Smooth muscle cell (in vitro differentiated cells): Measurements from ENCODE around the gene AJAP1. TPM values are rescaled to one million over a fixed set of nuclear protein-coding genes. Genes with fewer than 3 reads are reported as not detected.

Source experiments
- DNase-seq: peaks from one replicate; lab custom pipeline; 2025; ENCODE audit not compliant: unreplicated experiment; lab: John Stamatoyannopoulos, UW
- H2AFZ ChIP-seq: fragments of 200-600 bp; sonication (generic); 2 replicates; pipeline ENCODE4 v1.6.0; 2016; ENCODE audit warnings: antibody characterized with exemption, low read depth, mild to moderate bottlenecking
- H3F3A ChIP-seq: fragments of 200-600 bp; sonication (generic); 2 replicates; pipeline ENCODE4 v1.6.0; 2017; ENCODE audit warnings: antibody characterized with exemption, low read depth
- H3K27ac ChIP-seq: fragments of 200-600 bp; sonication (generic); 2 replicates; pipeline ENCODE4 v1.5.1; 2016; ENCODE audit warnings: low read depth, mild to moderate bottlenecking
- H3K27me3 ChIP-seq: fragments of 200-600 bp; sonication (generic); 2 replicates; pipeline ENCODE4 v1.6.1; 2016; ENCODE audit warnings: low read depth, mild to moderate bottlenecking
- H3K36me3 ChIP-seq: fragments of 200-600 bp; sonication (generic); 2 replicates; pipeline ENCODE4 v1.5.1; 2016; ENCODE audit warnings: low read depth
- H3K4me1 ChIP-seq: fragments of 200-600 bp; sonication (generic); 2 replicates; pipeline ENCODE4 v1.5.1; 2016; ENCODE audit warnings: low read depth
- H3K4me2 ChIP-seq: fragments of 200-600 bp; sonication (generic); 2 replicates; pipeline ENCODE4 v1.6.0; 2016; ENCODE audit warnings: mild to moderate bottlenecking
- H3K4me3 ChIP-seq: fragments of 200-600 bp; sonication (generic); 2 replicates; pipeline ENCODE4 v1.5.1; 2016; ENCODE audit warnings: mild to moderate bottlenecking
- H3K79me2 ChIP-seq: fragments of 200-600 bp; sonication (generic); 2 replicates; pipeline ENCODE4 v1.6.0; 2016; ENCODE audit warnings: low read depth, mild to moderate bottlenecking
- H3K9ac ChIP-seq: fragments of 200-600 bp; sonication (generic); 2 replicates; pipeline ENCODE4 v1.6.0; 2016; ENCODE audit warnings: low read depth
- H3K9me3 ChIP-seq: fragments of 200-600 bp; sonication (generic); replicated peaks from 2 replicates; pipeline ENCODE4 v1.5.1; 2016; ENCODE audit warnings: low read depth
- H4K20me1 ChIP-seq: fragments of 200-600 bp; sonication (generic); 2 replicates; pipeline ENCODE4 v1.6.0; 2016; ENCODE audit warnings: low read depth
- CTCF ChIP-seq: fragments of 200-600 bp; sonication (generic); IDR thresholded peaks from 2 replicates; pipeline ENCODE4 v1.5.1; 2017; ENCODE audit warnings: borderline replicate concordance, mild to moderate bottlenecking, antibody characterized with exemption; ENCODE audit not compliant: insufficient read depth, poor library complexity, severe bottlenecking
- WGBS: methylation state at CpG from one replicate; pipeline ENCODE4 v1.1.7; 2016; ENCODE audit warnings: low lambda C conversion rate; 5-methylcytosine and 5-hydroxymethylcytosine counted together
- polyA plus RNA-seq: library from polyadenylated mRNA; unstranded; fragments of >200 nt; fragmentation: Nextera tagmentation; extraction: Ambion mirVana; gene quantifications from 2 replicates; pipeline ENCODE4 v1.2.1, GENCODE V29; 2016
- total RNA-seq: library from RNA; depleted of rRNA; stranded (reverse); fragments of >200 nt; gene quantifications from 2 replicates; pipeline ENCODE4 v1.2.3, GENCODE V29; 2014

AJAP1 gene
- total and polyA plus RNA-seq, 2 experiments from 2014 or later, result 0.10 to 0.58 TPM

GRCh38 chr1:4697801-4698200 is 43.4 kb downstream of the AJAP1 start:
- H3K9ac ChIP-seq, result no peak overlapping the region
- no peaks in the 10 kb centered on the region for H4K20me1 ChIP-seq
- TF ChIP-seq CTCF, result no peak
- H3K27me3 ChIP-seq, result no peaks in the 10 kb centered on the region
- no peak overlapping the region for H2AFZ ChIP-seq
- H3K9me3 ChIP-seq, result no peaks in the 10 kb centered on the region
- WGBS, result 92% methylated on average over 16 of the region's 19 CpGs
- no peak overlapping the region for H3K27ac ChIP-seq
- no peak for DNase-seq
- no peaks in the 10 kb centered on the region for H3F3A ChIP-seq
- H3K79me2 ChIP-seq, result no peaks in the 10 kb centered on the region
- H3K4me3 ChIP-seq, result no peak overlapping the region
- H3K4me2 ChIP-seq, result no peak overlapping the region
- no peaks in the 10 kb centered on the region for H3K4me1 ChIP-seq
- no peaks in the 10 kb centered on the region for H3K36me3 ChIP-seq

- no peaks in the 10 kb centered on the region for H3K79me2 ChIP-seq
- no peak for DNase-seq
- TF ChIP-seq CTCF, result no peak
- H3K9ac ChIP-seq, result no peak overlapping the region
- 90% methylated on average over 8 of the region's 8 CpGs for WGBS
- H3K9me3 ChIP-seq, result no peaks in the 10 kb centered on the region
- H2AFZ ChIP-seq, result no peak overlapping the region
- H3K27ac ChIP-seq, result no peak overlapping the region
- H3K27me3 ChIP-seq, result no peaks in the 10 kb centered on the region
- H3F3A ChIP-seq, result no peaks in the 10 kb centered on the region
- H3K4me3 ChIP-seq, result no peak overlapping the region
- H3K36me3 ChIP-seq, result no peaks in the 10 kb centered on the region
- H4K20me1 ChIP-seq, result no peaks in the 10 kb centered on the region
- no peaks in the 10 kb centered on the region for H3K4me1 ChIP-seq
- no peak overlapping the region for H3K4me2 ChIP-seq
These were observed 44.5 kb downstream of the AJAP1 start for GRCh38 chr1:4698911-4699310.

- no peak for TF ChIP-seq CTCF
- no peaks in the 10 kb centered on the region for H3K9me3 ChIP-seq
- no peaks in the 10 kb centered on the region for H3K36me3 ChIP-seq
- no peak overlapping the region for H3K27ac ChIP-seq
- H3K4me3 ChIP-seq, result no peak overlapping the region
- no peak overlapping the region for H2AFZ ChIP-seq
- H3K4me2 ChIP-seq, result no peak overlapping the region
- H4K20me1 ChIP-seq, result no peaks in the 10 kb centered on the region
- DNase-seq, result no peak
- H3K79me2 ChIP-seq, result no peaks in the 10 kb centered on the region
- no peak overlapping the region for H3K9ac ChIP-seq
- 88% methylated on average over 21 of the region's 21 CpGs for WGBS
- no peaks in the 10 kb centered on the region for H3F3A ChIP-seq
- no peaks in the 10 kb centered on the region for H3K4me1 ChIP-seq
- H3K27me3 ChIP-seq, result no peaks in the 10 kb centered on the region
These were observed 45.2 kb downstream of the AJAP1 start for GRCh38 chr1:4699376-4700301.
